ENCODE data around the gene NIFK. TPM values are rescaled to one million over a fixed set of nuclear protein-coding genes. Genes with fewer than 3 reads are reported as not detected.
"Not testable (repeated sequence)": the region's sequence is repeated elsewhere in the genome, so short reads cannot be mapped to it uniquely, and the experiment has no call there.

NIFK gene
- polyA plus RNA-seq, 6 donors from 2014 or later = 42.7 to 82.6 (median 67.2) TPM

DNA sequence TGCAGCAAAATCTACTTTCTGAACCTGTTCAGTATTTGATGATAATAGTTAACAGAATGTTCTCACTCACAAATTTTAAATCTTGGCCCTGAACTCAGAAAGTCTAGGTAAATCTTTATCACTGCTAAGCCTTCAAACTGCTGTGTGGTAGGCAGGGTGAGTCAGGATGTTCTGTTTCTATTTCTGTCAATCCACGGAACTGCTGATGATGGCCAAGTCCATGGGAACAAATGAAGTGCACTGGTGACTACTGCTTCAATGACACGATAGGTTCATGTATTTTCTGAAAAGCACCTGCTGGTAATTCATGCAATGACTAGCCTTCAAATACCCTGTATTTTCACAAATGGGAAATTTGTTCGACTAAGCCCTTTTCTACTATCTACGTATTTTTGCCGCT lies 14.2 kb downstream of the NIFK start:
- no peak for DNase-seq
- ATAC-seq (ENCODE audit: low read depth in 2 of 2) = no peak

DNA sequence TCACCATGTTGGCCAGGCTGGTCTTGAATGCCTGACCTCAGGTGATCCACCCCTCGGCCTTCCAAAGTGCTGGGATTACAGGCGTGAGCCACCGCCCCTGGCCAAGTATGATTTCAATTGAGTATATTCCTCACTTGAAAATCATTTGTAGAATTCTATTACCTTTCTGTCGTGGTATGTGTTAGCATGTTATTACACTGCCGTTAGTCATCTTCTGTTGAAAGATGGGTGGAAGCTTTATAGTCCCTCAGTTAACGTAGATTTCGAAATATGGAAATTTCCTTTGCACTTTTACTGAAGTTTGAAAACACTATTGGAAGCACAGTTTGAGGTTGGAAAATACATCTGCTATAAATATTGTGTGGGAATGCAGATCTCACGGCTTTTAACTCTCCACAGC lies 14.7 kb downstream of the NIFK start:
- no peak overlapping the region for H3K4me3 Mint-ChIP-seq
- peak overlapping the region in 1 of 6 donors; percentile 32 for H3K27ac Mint-ChIP-seq
- no peaks in the 10 kb centered on the region for H3K27me3 Mint-ChIP-seq
- ATAC-seq (ENCODE audit: low read depth in 2 of 2) (no peak), DNase-seq (no peak)
- peaks cover 4 to 10% (median 5%) of the 10 kb centered on the region in 3 donors for H3K4me1 Mint-ChIP-seq
- H3K36me3 Mint-ChIP-seq = peaks cover 2% of the 10 kb centered on the region in 2 donors
- H3K9me3 Mint-ChIP-seq = no peaks in the 10 kb centered on the region

More for the DNA sequence above, 14.2 kb downstream of the NIFK start:
- Mint-ChIP-seq H3K4me1 (peaks cover 4 to 10% (median 5%) of the 10 kb centered on the region in 3 donors), H3K27ac (no peak overlapping the region), H3K27me3 (no peaks in the 10 kb centered on the region), H3K4me3 (no peak overlapping the region), H3K36me3 (peaks cover 6 to 7% of the 10 kb centered on the region in 2 donors), H3K9me3 (no peaks in the 10 kb centered on the region)

DNA sequence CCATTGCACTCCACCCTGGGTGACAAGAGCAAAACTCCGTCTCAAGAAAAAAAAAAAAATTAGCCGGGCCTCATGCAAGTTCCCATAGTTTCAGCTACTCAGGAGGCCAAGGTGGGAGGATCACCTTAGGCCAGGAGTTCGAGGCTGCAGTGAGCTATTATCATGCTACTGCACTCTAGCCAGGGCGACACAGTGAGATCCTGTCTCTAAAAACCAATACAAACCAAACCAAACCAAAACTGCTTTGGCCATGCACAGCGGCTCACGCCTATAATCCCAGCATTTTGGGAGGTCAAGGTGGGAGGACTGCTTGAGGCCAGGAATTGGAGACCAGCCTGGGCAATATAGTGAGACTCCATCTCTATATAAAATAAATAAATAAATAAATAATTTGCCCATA lies 19.1 kb downstream of the NIFK start:
- ATAC-seq (ENCODE audit: low read depth in 2 of 2) = no peak
- peaks cover 0 to 13% (median 0%) of the 10 kb centered on the region in 3 donors for H3K27me3 Mint-ChIP-seq
- H3K36me3 Mint-ChIP-seq = no peaks in the 10 kb centered on the region
- DNase-seq = no peak
- H3K4me1 Mint-ChIP-seq = peaks cover 4 to 10% (median 5%) of the 10 kb centered on the region in 3 donors
- no peak overlapping the region for H3K4me3 Mint-ChIP-seq
- H3K9me3 Mint-ChIP-seq = no peaks in the 10 kb centered on the region
- H3K27ac Mint-ChIP-seq = no peak overlapping the region

DNA sequence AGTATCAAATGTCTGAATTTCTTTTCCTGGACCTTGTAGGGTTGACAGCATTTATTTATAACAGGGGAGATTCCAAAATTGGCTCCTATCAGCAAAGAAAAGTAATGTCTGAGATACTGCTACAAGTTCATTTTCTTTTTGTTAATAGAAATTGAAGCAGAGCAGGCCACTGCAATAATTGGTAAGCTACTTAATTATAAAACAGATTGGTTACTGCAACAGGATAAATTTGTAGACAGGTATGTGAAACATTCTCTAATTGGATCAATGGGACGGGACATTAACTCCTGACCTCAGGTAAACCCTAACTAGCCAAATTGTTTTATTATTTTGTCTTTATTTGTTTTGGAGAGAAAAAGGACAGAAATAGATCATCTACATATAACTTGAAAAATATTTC lies 20.5 kb downstream of the NIFK start:
- Mint-ChIP-seq H3K27me3 (peaks cover 0 to 13% (median 0%) of the 10 kb centered on the region in 3 donors), H3K4me1 (peaks cover 4 to 10% (median 5%) of the 10 kb centered on the region in 3 donors), H3K9me3 (no peaks in the 10 kb centered on the region), H3K36me3 (no peaks in the 10 kb centered on the region), H3K4me3 (no peak overlapping the region), H3K27ac (no peak overlapping the region)
- DNase-seq (no peak), ATAC-seq (ENCODE audit: low read depth in 2 of 2) (no peak)

DNA sequence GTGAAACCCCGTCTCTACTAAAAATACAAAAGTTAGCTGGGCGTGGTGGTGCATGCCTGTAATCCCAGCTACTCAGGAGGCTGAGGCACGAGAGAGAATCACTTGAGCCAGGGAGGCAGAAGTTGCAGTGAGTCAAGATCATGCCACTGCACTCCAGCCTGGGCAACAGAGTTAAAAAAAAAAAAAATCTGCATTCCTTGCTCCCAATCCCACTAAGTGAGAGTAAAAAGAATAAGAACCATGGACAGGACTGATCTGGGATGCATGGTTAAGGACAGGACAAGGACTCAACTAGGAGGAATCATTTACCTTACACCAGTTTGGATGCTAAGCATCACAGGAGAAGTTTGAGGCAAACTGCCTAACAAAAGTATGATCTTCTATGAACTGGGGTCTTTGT lies 25.2 kb downstream of the NIFK start:
- not testable (repeated sequence) for H3K36me3 Mint-ChIP-seq; ATAC-seq (ENCODE audit: low read depth in 2 of 2); H3K4me3 Mint-ChIP-seq; H3K27ac Mint-ChIP-seq; H3K4me1 Mint-ChIP-seq; H3K9me3 Mint-ChIP-seq; DNase-seq
- peaks cover 0 to 13% (median 0%) of the 10 kb centered on the region in 3 donors for H3K27me3 Mint-ChIP-seq

DNA sequence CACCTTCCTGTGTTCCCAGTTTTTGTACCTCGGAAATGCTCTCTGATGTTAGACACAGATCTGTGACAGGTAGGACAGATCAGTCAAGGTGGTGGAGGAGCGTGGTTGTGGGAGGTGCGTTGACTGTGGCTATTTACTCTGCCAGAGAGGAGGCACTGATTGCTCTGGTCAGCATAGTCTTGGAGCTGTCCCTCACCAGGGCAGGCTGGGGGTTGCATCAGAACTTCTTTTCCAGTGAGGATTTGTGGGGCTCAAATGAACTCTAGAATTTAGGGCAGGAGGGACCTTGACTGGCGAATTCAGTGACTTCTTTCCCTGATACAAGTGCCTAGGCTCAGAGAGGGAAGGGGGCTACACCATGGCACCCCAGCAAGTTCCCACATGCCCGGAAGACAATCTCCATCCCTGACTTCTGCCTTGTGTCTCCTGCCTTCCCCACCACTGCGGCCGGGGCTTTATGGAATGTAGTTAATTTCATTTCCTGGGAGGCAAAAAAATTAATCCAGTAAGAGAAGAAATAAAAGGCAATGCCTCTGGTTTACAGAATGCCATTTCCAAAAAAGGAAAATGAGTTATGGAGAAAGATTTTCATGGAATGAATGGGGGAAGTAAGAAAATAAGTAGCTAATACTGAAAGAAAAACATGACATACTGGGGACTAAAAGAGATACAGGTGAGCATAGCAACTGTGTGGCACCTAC lies 26.1 kb downstream of the NIFK start:
- Mint-ChIP-seq H3K4me3 (no peak overlapping the region), H3K27ac (no peak overlapping the region), H3K9me3 (no peaks in the 10 kb centered on the region), H3K4me1 (peaks cover 0 to 2% (median 0%) of the 10 kb centered on the region in 3 donors), H3K36me3 (no peaks in the 10 kb centered on the region), H3K27me3 (peaks cover 0 to 13% (median 0%) of the 10 kb centered on the region in 3 donors)
- no peak for DNase-seq
- ATAC-seq (ENCODE audit: low read depth in 2 of 2) = no peak

DNA sequence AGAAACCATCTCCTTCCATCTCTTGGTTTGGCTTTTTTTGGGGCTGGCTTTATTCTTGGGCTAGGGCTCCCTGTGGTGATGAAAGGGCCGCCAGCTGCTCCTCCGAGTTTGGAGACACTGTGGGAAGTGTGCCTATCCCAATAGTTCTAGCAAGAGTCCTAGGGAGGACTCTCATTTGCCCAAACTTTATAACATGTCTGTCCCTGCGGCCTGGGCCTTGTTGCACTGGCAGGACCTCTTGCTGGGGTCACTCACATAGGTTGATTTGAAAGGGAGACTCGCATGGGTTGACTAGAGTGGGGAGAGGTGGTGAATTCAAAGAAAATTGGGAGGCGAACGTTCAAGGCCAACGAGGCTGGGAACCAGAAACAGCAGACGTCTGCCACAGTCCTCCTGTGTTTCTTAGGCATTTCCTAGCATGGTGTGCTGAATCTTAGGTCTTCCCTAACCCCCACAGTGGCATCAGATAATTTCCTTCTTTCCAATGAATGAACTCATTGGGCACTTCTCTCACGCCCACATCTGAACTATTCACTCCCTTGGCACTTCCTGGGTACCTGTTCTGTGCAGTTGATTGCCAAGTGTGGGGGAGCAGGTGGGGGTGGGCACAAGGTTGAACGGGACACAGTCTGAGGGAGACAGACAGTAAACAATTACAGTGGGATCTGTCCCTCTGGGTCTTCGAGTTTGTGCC lies 26.8 kb downstream of the NIFK start:
- Mint-ChIP-seq H3K9me3 (no peaks in the 10 kb centered on the region), H3K4me1 (peaks cover 0 to 2% (median 0%) of the 10 kb centered on the region in 3 donors), H3K27me3 (peaks cover 0 to 13% (median 0%) of the 10 kb centered on the region in 3 donors), H3K36me3 (no peaks in the 10 kb centered on the region), H3K4me3 (no peak overlapping the region), H3K27ac (peak overlapping the region in 1 of 6 donors; percentile 47)
- DNase-seq (no peak), ATAC-seq (ENCODE audit: low read depth in 2 of 2) (no peak)

DNA sequence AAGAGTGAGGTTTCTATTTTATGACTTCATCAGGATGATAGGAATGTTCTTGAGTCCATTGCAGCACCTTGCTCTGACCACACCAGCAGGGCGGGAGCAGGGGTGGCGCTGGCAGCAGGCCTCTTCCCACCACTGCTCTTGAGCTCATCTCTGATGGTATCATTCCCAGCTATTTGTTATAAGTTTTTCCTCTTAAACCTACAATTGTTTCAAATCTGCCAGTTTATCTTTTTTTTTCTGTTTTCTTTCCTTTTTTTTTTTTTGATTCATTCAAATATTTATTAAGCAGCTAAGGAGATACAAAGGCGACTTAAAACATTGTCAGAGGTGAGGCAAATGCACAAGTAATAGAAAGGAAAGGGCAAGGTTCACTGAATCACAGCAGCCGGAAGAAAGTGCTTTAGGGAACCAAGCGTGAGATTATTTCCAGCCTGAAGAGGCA lies 28.7 kb downstream of the NIFK start:
- Mint-ChIP-seq H3K27me3 (peaks cover 0 to under 1% (median 0%) of the 10 kb centered on the region in 3 donors), H3K9me3 (no peaks in the 10 kb centered on the region), H3K4me1 (peaks cover 0 to 2% (median 0%) of the 10 kb centered on the region in 3 donors), H3K4me3 (no peak overlapping the region), H3K36me3 (no peaks in the 10 kb centered on the region), H3K27ac (peak overlapping the region in 2 of 6 donors; percentile 32 to 74)
- no peak for DNase-seq
- ATAC-seq (ENCODE audit: low read depth in 2 of 2) = no peak

DNA sequence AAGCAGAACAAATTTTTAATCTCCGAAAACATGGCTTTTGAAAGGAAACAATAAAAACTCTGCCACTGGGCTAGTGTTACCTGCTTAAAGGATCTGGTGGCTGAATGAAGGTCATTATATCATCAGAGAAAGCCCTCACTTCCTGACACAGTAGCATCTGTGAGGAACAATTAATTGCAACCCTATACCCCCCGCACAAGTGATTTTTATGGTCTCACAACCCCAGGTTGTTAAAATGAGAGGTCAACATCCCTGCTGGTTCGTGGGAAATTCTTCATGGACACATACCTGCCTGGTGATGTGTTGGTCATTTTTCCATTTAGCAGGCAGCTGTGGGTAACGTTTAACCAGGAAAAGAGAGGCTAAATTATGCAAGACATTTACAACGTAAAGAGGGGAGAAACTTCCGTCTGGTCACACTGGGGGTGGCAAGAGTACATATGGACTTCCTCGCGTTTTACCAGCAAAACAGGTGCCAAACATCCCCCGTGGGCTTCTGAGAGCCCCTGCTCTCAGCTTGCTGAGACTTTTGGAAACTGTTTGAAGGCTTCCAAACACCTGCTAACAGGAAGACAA lies 29.2 kb downstream of the NIFK start:
- H3K4me3 Mint-ChIP-seq = no peak overlapping the region
- peak overlapping the region in 1 of 6 donors; percentile 74 for H3K27ac Mint-ChIP-seq
- no peaks in the 10 kb centered on the region for H3K9me3 Mint-ChIP-seq
- no peak for ATAC-seq (ENCODE audit: low read depth in 2 of 2)
- peaks cover 0 to 2% (median 0%) of the 10 kb centered on the region in 3 donors for H3K4me1 Mint-ChIP-seq
- DNase-seq = no peak
- no peaks in the 10 kb centered on the region for H3K27me3 Mint-ChIP-seq
- no peaks in the 10 kb centered on the region for H3K36me3 Mint-ChIP-seq

DNA sequence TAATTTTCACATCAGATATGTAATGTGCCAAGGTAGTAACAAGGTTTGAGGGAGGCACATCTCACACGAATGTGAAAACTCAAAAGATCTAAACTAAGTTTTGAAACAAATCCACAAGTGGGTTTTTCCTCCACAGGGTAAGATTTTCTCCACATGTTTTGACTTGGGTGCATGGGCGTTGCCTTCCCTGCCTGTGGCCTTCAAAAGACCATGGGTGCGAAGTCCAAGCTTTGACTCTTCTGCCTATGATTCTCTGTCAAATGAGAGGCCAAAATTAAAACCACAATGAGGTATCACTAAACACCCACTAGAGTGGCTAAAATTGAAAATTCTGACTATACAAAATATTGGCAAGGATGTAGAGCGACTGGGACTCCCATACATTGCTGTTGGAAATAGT lies 30.7 kb downstream of the NIFK start:
- H3K27me3 Mint-ChIP-seq = no peaks in the 10 kb centered on the region
- no peak for DNase-seq
- H3K36me3 Mint-ChIP-seq = no peaks in the 10 kb centered on the region
- ATAC-seq (ENCODE audit: low read depth in 2 of 2) = no peak
- peaks cover 0 to 2% (median 0%) of the 10 kb centered on the region in 3 donors for H3K4me1 Mint-ChIP-seq
- H3K9me3 Mint-ChIP-seq = no peaks in the 10 kb centered on the region
- H3K4me3 Mint-ChIP-seq = no peak overlapping the region
- H3K27ac Mint-ChIP-seq = no peak overlapping the region

DNA sequence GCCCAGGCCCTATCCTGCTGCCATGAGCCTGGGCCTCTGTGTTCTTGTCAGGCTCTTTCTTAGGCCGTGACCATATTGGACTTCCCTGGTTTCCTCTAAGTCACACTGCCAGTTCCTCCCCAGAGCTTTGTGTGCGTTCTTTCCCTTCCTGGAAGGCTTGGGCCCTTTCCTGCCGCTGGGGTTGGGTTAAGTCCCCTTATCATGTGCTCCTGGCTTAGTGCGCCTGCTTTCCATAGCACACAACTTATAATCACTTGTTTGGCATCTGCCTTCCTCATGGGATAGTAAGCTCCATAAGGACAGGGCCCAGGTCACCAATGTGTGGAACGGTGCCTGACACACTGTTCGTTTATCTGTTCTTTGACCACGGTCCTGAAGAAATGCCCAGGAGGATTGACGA lies 31.3 kb downstream of the NIFK start:
- no peaks in the 10 kb centered on the region for H3K9me3 Mint-ChIP-seq
- H3K27me3 Mint-ChIP-seq = no peaks in the 10 kb centered on the region
- H3K4me3 Mint-ChIP-seq = no peak overlapping the region
- DNase-seq (no peak), ATAC-seq (ENCODE audit: low read depth in 2 of 2) (no peak)
- H3K36me3 Mint-ChIP-seq = no peaks in the 10 kb centered on the region
- H3K4me1 Mint-ChIP-seq = peaks cover 0 to 4% (median 2%) of the 10 kb centered on the region in 3 donors
- no peak overlapping the region for H3K27ac Mint-ChIP-seq

DNA sequence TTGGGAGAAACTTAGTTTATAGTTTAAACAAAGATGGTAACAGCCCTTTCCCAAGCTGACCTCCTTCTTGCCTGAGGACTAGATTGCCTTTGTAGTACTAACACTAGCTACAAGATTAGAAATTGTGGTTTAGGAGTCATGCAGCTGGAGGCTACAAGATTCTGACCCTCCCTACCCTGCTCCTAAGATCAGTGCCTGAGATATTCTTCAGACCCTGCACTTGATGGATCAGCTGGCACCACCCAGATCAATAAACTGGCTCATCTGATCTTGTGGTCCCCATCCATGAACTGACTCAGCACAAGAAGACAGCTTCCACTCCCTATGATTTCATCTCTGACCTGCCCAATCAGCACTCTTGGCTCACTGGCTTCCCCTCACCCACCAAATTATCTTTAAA lies 34.9 kb downstream of the NIFK start:
- not testable (repeated sequence) for H3K9me3 Mint-ChIP-seq; DNase-seq; H3K4me3 Mint-ChIP-seq; H3K27me3 Mint-ChIP-seq; H3K36me3 Mint-ChIP-seq; ATAC-seq (ENCODE audit: low read depth in 2 of 2)
- H3K4me1 Mint-ChIP-seq = peaks cover 15 to 18% (median 17%) of the 10 kb centered on the region in 3 donors
- peak overlapping the region in 1 of 6 donors; percentile 26 for H3K27ac Mint-ChIP-seq

DNA sequence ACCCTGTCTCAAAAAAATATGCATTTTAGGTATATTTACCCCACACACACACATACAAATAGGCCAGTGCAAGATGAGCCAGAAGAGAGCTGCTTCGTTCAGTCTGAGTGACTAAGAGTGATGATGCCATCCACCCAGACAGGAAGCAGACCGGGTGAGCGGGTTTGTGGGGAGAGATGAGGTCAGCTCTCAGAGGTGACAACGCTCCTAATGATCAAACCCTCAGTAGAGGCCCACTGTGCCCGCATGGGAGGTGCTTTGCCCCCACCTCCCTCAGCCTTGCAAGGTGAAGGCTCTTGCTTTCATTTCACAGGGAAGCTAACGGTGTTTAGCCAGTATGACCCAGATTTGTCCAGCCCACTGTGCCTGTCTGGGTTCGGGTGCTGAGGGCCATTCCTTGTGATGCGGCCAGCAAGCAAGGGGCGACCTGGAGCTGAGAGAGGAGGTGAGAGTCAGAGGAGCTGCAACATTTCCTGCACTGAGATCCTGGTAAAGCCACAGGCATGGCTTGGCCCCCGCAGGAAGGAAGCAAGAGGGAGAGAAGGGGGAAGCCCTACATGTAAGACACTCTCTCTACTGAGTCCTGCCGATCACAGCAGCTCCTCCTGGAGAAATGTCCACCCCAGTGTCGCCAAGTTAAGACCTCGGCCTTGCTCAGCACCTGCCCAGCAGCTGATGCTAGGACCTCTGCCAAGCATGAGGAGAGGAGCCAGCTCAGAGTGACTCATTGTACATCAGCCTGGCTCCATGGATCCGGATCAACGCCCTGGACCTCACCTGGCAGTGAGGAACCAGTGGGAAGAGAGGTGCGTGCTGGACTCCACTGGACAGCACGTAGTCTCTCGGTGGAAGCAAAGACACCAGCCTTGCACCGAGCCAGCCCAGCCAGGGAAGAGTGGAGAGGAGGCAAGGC lies 37.0 kb downstream of the NIFK start:
- peak overlapping the region in 5 of 6 donors; percentile 48 to 89 (median 84) for H3K27ac Mint-ChIP-seq
- peaks cover 15 to 18% (median 15%) of the 10 kb centered on the region in 3 donors for H3K4me1 Mint-ChIP-seq
- peak; percentile 98 to 99 for ATAC-seq (ENCODE audit: low read depth in 2 of 2)
- peaks cover 0 to 6% (median 0%) of the 10 kb centered on the region in 3 donors for H3K27me3 Mint-ChIP-seq
- no peaks in the 10 kb centered on the region for H3K9me3 Mint-ChIP-seq
- DNase-seq = peak; percentile 50
- H3K4me3 Mint-ChIP-seq = peak overlapping the region; percentile 53 to 87 (median 70)
- no peaks in the 10 kb centered on the region for H3K36me3 Mint-ChIP-seq

Data from naive B cell (primary cell).